ENCODE results near the gene WASF2. TPM values are rescaled to one million over a fixed set of nuclear protein-coding genes. Genes with fewer than 3 reads are reported as not detected.

WASF2 gene
- total RNA-seq, 1 experiment from 2014 or later: 104 TPM

DNA sequence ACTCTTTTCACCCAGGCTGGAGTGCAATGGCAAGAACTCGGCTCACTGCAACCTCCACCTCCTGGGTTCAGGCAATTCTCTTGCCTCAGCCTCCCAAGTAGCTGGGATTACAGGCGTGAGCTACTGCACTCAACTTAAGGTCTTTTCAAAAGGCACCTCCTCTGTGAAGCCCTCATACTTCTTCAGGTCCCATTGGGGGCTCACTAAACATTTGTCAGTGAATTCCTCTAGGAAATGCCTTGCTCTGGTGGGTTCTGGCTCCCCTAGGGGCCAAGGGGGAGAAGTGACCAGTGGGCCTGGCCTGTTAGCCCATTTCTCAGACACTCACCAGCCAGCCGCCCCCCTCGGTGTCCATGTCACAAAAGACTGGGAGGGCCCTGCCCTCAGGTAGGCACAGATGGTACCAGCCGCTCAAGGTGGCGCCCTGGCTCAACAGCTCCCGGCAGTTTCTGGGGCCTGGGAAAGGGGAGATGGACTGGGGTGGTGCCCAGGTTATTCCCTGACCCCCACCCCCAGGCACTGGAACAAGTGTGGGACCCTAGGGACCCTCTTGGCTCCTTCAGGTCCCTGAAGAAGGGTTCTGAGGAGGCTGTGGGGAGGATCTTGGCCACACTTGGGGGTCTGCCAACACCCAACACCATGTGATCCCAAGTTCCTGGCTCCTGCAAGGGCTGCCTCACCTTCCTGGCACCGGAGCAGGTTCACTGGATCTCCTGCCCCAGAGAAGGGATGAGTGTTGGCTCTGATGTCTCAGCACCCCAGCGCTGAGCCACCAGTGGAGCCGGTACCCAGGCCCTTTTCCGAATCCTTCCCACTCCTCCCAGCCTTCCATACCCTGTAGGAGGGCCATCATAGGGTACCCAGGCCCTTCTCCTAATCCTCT lies 116.9 kb downstream of the WASF2 start:
- TF ChIP-seq, protein P1, sequence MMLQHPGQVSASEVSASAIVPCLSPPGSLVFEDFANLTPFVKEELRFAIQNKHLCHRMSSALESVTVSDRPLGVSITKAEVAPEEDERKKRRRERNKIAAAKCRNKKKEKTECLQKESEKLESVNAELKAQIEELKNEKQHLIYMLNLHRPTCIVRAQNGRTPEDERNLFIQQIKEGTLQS (CRISPR knock-in tag; conservative IDR thresholded peaks at IDR 0.05): no peak
- 0 out of 2 replicates have a peak, but pooled peaks have one; percentile 7 for TF ChIP-seq GTF2I (CRISPR knock-in tag; conservative IDR thresholded peaks at IDR 0.05)
- TF ChIP-seq, protein P2, sequence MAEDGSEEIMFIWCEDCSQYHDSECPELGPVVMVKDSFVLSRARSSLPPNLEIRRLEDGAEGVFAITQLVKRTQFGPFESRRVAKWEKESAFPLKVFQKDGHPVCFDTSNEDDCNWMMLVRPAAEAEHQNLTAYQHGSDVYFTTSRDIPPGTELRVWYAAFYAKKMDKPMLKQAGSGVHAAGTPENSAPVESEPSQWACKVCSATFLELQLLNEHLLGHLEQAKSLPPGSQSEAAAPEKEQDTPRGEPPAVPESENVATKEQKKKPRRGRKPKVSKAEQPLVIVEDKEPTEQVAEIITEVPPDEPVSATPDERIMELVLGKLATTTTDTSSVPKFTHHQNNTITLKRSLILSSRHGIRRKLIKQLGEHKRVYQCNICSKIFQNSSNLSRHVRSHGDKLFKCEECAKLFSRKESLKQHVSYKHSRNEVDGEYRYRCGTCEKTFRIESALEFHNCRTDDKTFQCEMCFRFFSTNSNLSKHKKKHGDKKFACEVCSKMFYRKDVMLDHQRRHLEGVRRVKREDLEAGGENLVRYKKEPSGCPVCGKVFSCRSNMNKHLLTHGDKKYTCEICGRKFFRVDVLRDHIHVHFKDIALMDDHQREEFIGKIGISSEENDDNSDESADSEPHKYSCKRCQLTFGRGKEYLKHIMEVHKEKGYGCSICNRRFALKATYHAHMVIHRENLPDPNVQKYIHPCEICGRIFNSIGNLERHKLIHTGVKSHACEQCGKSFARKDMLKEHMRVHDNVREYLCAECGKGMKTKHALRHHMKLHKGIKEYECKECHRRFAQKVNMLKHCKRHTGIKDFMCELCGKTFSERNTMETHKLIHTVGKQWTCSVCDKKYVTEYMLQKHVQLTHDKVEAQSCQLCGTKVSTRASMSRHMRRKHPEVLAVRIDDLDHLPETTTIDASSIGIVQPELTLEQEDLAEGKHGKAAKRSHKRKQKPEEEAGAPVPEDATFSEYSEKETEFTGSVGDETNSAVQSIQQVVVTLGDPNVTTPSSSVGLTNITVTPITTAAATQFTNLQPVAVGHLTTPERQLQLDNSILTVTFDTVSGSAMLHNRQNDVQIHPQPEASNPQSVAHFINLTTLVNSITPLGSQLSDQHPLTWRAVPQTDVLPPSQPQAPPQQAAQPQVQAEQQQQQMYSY (CRISPR knock-in tag; IDR thresholded peaks at IDR 0.05): peak; percentile 28; the same call in 1 of the 2 replicates
- TF ChIP-seq, protein P3, sequence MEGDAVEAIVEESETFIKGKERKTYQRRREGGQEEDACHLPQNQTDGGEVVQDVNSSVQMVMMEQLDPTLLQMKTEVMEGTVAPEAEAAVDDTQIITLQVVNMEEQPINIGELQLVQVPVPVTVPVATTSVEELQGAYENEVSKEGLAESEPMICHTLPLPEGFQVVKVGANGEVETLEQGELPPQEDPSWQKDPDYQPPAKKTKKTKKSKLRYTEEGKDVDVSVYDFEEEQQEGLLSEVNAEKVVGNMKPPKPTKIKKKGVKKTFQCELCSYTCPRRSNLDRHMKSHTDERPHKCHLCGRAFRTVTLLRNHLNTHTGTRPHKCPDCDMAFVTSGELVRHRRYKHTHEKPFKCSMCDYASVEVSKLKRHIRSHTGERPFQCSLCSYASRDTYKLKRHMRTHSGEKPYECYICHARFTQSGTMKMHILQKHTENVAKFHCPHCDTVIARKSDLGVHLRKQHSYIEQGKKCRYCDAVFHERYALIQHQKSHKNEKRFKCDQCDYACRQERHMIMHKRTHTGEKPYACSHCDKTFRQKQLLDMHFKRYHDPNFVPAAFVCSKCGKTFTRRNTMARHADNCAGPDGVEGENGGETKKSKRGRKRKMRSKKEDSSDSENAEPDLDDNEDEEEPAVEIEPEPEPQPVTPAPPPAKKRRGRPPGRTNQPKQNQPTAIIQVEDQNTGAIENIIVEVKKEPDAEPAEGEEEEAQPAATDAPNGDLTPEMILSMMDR (IDR thresholded peaks at IDR 0.05): peak; percentile 48; the same call in 1 of the 2 replicates
- H3K27me3 Mint-ChIP-seq (ENCODE audit: low read depth): peaks cover 3% of the 10 kb centered on the region; the same call in 1 of the 2 replicates
- no peaks in the 10 kb centered on the region for H3K9me3 Mint-ChIP-seq
- H3K4me3 Mint-ChIP-seq: no peak overlapping the region
- no peak overlapping the region for H3K27ac Mint-ChIP-seq
- ChIA-PET POLR2A (no interaction called here), CTCF (interaction anchor here (0.6 to 8.7 kb wide), 19 partner anchors 10 to 501 kb away, joined by 3 to 258 read pairs (median 4); partner anchors contain the start of genes CD164L2 and SYTL1)
- no peaks in the 10 kb centered on the region for H3K36me3 Mint-ChIP-seq
- peak; percentile 90 for ATAC-seq
- peak; percentile 63 for DNase-seq (ENCODE audit: low spot score)
- peaks cover 9% of the 10 kb centered on the region for H3K4me1 Mint-ChIP-seq

DNA sequence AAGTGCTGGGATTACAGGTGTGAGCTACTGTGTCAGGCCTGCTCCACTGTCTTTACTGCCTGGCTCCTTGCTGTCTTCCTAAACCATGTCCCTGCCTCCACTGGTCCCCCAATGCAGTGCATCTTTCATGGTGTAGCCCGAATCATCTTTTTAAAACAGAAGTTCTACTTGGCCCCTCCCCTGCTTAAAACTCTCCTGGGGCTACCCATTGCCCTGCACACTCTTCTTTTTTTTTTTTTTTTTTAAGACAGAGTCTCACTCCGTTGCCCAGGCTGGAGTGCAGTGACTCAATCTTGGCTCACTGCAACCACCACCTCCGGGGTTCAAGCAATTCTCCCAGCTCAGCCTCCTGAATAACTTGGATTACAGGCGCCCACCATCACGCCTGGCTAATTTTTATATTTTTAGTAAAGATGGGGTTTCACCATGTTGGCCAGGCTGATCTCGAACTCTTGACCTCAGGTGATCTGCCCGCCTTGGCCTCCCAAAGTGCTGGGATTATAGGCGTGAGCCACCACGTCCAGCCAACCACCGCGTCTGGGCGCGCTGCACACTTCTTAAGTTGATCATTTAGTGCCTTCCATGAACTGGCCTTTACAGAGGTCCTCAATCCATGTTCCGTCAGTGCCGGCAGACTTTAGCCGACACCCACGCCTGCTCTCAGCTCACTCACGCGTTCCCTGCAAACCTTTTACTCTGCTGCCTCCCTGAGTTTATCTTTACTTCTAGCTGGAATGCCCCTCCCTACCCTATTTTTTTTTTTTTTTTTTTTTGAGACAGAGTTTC lies 117.8 kb downstream of the WASF2 start:
- CTCF ChIA-PET: interaction anchor here (0.6 to 8.7 kb wide), 19 partner anchors 10 to 502 kb away, joined by 3 to 258 read pairs (median 4); partner anchors contain the start of genes CD164L2 and SYTL1
- DNase-seq (ENCODE audit: low spot score) (no peak), ATAC-seq (no peak)
- Mint-ChIP-seq H3K27ac (no peak overlapping the region; the same call in 1 of the 2 replicates), H3K4me1 (peaks cover 14% of the 10 kb centered on the region), H3K27me3 (ENCODE audit: low read depth) (peaks cover 8% of the 10 kb centered on the region; the same call in 1 of the 2 replicates), H3K4me3 (no peak overlapping the region), H3K36me3 (no peaks in the 10 kb centered on the region), H3K9me3 (no peaks in the 10 kb centered on the region)
- POLR2A ChIA-PET: no interaction called here
- TF ChIP-seq GABPB1 (CRISPR knock-in tag; IDR thresholded peaks at IDR 0.05) (no peak), FOXP1 (CRISPR knock-in tag; IDR thresholded peaks at IDR 0.05; ENCODE audit: borderline replicate concordance) (no peak), NFATC4 (CRISPR knock-in tag; IDR thresholded peaks at IDR 0.05) (no peak), EMX1 (CRISPR knock-in tag; IDR thresholded peaks at IDR 0.05) (no peak), SMAD4 (CRISPR knock-in tag; IDR thresholded peaks at IDR 0.05) (no peak)
- TF ChIP-seq, protein P4, sequence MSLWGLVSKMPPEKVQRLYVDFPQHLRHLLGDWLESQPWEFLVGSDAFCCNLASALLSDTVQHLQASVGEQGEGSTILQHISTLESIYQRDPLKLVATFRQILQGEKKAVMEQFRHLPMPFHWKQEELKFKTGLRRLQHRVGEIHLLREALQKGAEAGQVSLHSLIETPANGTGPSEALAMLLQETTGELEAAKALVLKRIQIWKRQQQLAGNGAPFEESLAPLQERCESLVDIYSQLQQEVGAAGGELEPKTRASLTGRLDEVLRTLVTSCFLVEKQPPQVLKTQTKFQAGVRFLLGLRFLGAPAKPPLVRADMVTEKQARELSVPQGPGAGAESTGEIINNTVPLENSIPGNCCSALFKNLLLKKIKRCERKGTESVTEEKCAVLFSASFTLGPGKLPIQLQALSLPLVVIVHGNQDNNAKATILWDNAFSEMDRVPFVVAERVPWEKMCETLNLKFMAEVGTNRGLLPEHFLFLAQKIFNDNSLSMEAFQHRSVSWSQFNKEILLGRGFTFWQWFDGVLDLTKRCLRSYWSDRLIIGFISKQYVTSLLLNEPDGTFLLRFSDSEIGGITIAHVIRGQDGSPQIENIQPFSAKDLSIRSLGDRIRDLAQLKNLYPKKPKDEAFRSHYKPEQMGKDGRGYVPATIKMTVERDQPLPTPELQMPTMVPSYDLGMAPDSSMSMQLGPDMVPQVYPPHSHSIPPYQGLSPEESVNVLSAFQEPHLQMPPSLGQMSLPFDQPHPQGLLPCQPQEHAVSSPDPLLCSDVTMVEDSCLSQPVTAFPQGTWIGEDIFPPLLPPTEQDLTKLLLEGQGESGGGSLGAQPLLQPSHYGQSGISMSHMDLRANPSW (CRISPR knock-in tag; conservative IDR thresholded peaks at IDR 0.05; ENCODE audit: low read depth): no peak
- TF ChIP-seq, protein P2 (CRISPR knock-in tag; IDR thresholded peaks at IDR 0.05): no peak
- TF ChIP-seq, protein P3 (IDR thresholded peaks at IDR 0.05): no peak
- TF ChIP-seq, protein P5, sequence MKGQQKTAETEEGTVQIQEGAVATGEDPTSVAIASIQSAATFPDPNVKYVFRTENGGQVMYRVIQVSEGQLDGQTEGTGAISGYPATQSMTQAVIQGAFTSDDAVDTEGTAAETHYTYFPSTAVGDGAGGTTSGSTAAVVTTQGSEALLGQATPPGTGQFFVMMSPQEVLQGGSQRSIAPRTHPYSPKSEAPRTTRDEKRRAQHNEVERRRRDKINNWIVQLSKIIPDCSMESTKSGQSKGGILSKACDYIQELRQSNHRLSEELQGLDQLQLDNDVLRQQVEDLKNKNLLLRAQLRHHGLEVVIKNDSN (CRISPR knock-in tag; IDR thresholded peaks at IDR 0.05): no peak
- TF ChIP-seq, protein P6, sequence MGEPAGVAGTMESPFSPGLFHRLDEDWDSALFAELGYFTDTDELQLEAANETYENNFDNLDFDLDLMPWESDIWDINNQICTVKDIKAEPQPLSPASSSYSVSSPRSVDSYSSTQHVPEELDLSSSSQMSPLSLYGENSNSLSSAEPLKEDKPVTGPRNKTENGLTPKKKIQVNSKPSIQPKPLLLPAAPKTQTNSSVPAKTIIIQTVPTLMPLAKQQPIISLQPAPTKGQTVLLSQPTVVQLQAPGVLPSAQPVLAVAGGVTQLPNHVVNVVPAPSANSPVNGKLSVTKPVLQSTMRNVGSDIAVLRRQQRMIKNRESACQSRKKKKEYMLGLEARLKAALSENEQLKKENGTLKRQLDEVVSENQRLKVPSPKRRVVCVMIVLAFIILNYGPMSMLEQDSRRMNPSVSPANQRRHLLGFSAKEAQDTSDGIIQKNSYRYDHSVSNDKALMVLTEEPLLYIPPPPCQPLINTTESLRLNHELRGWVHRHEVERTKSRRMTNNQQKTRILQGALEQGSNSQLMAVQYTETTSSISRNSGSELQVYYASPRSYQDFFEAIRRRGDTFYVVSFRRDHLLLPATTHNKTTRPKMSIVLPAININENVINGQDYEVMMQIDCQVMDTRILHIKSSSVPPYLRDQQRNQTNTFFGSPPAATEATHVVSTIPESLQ (CRISPR knock-in tag; IDR thresholded peaks at IDR 0.05): no peak

Data from WTC11 (cell line).